ENCODE data around the gene HELT.

HELT gene

GRCh38 chr4:185054272-185054671, 36.0 kb downstream of the HELT start:
- DNase-seq (ENCODE audit: low read depth), result no peak
- TF ChIP-seq, protein P1, sequence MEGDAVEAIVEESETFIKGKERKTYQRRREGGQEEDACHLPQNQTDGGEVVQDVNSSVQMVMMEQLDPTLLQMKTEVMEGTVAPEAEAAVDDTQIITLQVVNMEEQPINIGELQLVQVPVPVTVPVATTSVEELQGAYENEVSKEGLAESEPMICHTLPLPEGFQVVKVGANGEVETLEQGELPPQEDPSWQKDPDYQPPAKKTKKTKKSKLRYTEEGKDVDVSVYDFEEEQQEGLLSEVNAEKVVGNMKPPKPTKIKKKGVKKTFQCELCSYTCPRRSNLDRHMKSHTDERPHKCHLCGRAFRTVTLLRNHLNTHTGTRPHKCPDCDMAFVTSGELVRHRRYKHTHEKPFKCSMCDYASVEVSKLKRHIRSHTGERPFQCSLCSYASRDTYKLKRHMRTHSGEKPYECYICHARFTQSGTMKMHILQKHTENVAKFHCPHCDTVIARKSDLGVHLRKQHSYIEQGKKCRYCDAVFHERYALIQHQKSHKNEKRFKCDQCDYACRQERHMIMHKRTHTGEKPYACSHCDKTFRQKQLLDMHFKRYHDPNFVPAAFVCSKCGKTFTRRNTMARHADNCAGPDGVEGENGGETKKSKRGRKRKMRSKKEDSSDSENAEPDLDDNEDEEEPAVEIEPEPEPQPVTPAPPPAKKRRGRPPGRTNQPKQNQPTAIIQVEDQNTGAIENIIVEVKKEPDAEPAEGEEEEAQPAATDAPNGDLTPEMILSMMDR (IDR thresholded peaks at IDR 0.05; ENCODE audit: control insufficient read depth, insufficient read depth, low read depth, low read length, missing control alignments), result no peak
- no peak overlapping the region for H3K4me3 ChIP-seq (ENCODE audit: control insufficient read depth, low read depth, low read length)

GRCh38 chr4:185054886-185055285, 36.6 kb downstream of the HELT start:
- no peak overlapping the region for H3K4me3 ChIP-seq (ENCODE audit: control insufficient read depth, low read depth, low read length)
- DNase-seq (ENCODE audit: low read depth), result no peak
- TF ChIP-seq, protein P1 (IDR thresholded peaks at IDR 0.05; ENCODE audit: control insufficient read depth, insufficient read depth, low read depth, low read length, missing control alignments), result no peak

GRCh38 chr4:185061610-185062009, 43.3 kb downstream of the HELT start:
- DNase-seq (ENCODE audit: low read depth), result no peak
- TF ChIP-seq, protein P1 (IDR thresholded peaks at IDR 0.05; ENCODE audit: control insufficient read depth, insufficient read depth, low read depth, low read length, missing control alignments), result no peak
- H3K4me3 ChIP-seq (ENCODE audit: control insufficient read depth, low read depth, low read length), result no peak overlapping the region

DNA sequence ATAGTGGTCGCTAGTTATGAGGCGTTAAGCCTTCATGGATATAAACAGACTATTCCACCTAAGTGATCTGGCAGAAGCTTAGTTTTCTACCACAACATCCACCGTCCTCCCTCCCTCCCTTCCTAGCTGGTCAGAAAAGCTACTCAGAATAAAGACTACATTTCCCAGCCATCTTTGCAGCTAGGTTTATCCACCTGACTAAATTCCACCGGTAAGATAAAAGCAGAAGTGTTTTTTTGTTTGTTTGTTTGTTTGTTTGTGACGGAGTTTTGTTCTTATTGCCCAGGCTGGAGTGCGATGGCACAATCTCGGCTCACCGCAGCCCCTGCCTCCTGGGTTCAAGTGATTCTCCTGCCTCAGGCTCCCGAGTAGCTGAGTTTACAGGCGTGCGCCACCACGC, 44.3 kb downstream of the HELT start:
- H3K4me3 ChIP-seq (ENCODE audit: control insufficient read depth, low read depth, low read length), result no peak overlapping the region
- TF ChIP-seq, protein P1 (IDR thresholded peaks at IDR 0.05; ENCODE audit: control insufficient read depth, insufficient read depth, low read depth, low read length, missing control alignments), result no peak
- DNase-seq (ENCODE audit: low read depth), result no peak

GRCh38 chr4:185066179-185066578, 47.9 kb downstream of the HELT start:
- TF ChIP-seq, protein P1 (IDR thresholded peaks at IDR 0.05; ENCODE audit: control insufficient read depth, insufficient read depth, low read depth, low read length, missing control alignments), result no peak
- H3K4me3 ChIP-seq (ENCODE audit: control insufficient read depth, low read depth, low read length), result no peak overlapping the region
- DNase-seq (ENCODE audit: low read depth), result no peak

GRCh38 chr4:185068837-185069236, 50.5 kb downstream of the HELT start:
- H3K4me3 ChIP-seq (ENCODE audit: control insufficient read depth, low read depth, low read length), result no peak overlapping the region
- DNase-seq (ENCODE audit: low read depth), result no peak
- TF ChIP-seq, protein P1 (IDR thresholded peaks at IDR 0.05; ENCODE audit: control insufficient read depth, insufficient read depth, low read depth, low read length, missing control alignments), result no peak

All from AG09309 (cell line).